Nephron (organoid): ENCODE data around the gene USH2A.

Experiments used
- H3K27ac Mint-ChIP-seq, 3 experiments: 2 replicates each; pipeline ENCODE4 v1.8.0; 2020; ENCODE audit warnings: mixed read lengths in 3 of 3, mild to moderate bottlenecking in 2 of 3, moderate library complexity in 1 of 3
- H3K27me3 Mint-ChIP-seq: 2 replicates; pipeline ENCODE4 v1.8.0; 2021; ENCODE audit warnings: low read depth, mild to moderate bottlenecking, moderate library complexity, mixed read lengths
- H3K36me3 Mint-ChIP-seq: 2 replicates; pipeline ENCODE4 v1.8.0; 2020; ENCODE audit warnings: low read depth, mixed read lengths
- H3K4me1 Mint-ChIP-seq: 2 replicates; pipeline ENCODE4 v1.8.0; 2020; ENCODE audit warnings: mixed read lengths
- H3K4me3 Mint-ChIP-seq, 3 experiments: 2 replicates each; pipeline ENCODE4 v1.8.0; 2020; ENCODE audit warnings: mild to moderate bottlenecking in 3 of 3, mixed read lengths in 3 of 3, moderate library complexity in 2 of 3
- H3K9me3 Mint-ChIP-seq: 2 replicates; pipeline ENCODE4 v1.8.0; 2020; ENCODE audit warnings: mixed read lengths
- TF ChIP-seq, protein P1 (sequence below), 3 experiments: fragments of 200-600 bp; sonication (generic); IDR thresholded peaks; one replicate each; pipeline ENCODE4 v1.5.0; 2021; ENCODE audit warnings: antibody characterized with exemption in 3 of 3; ENCODE audit not compliant: unreplicated experiment in 3 of 3

The USH2A gene

DNA sequence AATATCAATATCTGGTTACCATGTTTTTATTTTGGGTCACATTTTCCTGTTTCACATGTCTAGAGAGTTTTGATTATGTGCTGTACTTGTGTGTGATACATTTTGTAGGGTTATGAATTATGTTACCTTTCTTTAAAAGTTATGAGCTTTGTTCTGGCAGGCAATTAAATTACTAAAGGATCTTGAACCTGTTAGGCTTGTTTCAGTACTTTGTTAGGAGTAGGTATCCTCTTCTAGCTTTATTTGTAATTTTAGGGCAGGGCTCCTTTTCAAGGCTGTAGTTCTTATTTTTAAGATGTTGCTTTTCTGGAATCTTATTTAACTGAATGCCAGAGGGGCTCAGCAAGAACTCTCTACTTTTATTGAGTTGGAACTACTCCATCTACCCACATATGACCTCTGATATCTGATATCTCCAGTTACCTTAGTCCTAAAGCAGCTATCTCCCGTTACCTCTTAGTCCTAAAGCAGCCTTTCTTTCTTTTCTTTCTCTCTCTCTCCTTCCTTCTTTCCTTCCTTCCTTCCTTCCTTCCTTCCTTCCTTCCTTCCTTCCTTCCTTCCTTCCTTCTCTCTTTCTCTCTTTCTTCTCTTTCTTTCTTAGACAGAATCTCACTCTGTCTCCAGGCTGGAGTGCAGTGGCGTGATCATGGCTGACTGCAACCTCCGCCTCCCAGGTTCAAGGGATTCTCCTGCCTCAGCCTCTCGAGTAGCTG is 832.3 kb downstream of the USH2A start:
- peaks cover 5% of the 10 kb centered on the region for H3K9me3 Mint-ChIP-seq
- H3K27ac Mint-ChIP-seq, result no peak overlapping the region
- H3K4me3 Mint-ChIP-seq, result no peak overlapping the region
- TF ChIP-seq, protein P1, sequence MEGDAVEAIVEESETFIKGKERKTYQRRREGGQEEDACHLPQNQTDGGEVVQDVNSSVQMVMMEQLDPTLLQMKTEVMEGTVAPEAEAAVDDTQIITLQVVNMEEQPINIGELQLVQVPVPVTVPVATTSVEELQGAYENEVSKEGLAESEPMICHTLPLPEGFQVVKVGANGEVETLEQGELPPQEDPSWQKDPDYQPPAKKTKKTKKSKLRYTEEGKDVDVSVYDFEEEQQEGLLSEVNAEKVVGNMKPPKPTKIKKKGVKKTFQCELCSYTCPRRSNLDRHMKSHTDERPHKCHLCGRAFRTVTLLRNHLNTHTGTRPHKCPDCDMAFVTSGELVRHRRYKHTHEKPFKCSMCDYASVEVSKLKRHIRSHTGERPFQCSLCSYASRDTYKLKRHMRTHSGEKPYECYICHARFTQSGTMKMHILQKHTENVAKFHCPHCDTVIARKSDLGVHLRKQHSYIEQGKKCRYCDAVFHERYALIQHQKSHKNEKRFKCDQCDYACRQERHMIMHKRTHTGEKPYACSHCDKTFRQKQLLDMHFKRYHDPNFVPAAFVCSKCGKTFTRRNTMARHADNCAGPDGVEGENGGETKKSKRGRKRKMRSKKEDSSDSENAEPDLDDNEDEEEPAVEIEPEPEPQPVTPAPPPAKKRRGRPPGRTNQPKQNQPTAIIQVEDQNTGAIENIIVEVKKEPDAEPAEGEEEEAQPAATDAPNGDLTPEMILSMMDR (IDR thresholded peaks at IDR 0.05; ENCODE audit: unreplicated experiment in 3 of 3), result no peak
- no peaks in the 10 kb centered on the region for H3K4me1 Mint-ChIP-seq
- no peaks in the 10 kb centered on the region for H3K27me3 Mint-ChIP-seq
- H3K36me3 Mint-ChIP-seq, result peaks cover 72% of the 10 kb centered on the region

GRCh38 chr1:215589650-215590435 is 833.4 kb downstream of the USH2A start:
- no peak overlapping the region for H3K4me3 Mint-ChIP-seq
- TF ChIP-seq, protein P1 (IDR thresholded peaks at IDR 0.05; ENCODE audit: unreplicated experiment in 3 of 3), result no peak
- H3K27ac Mint-ChIP-seq, result no peak overlapping the region
- H3K36me3 Mint-ChIP-seq, result peaks cover 73% of the 10 kb centered on the region
- H3K27me3 Mint-ChIP-seq, result no peaks in the 10 kb centered on the region
- H3K9me3 Mint-ChIP-seq, result peaks cover 11% of the 10 kb centered on the region
- no peaks in the 10 kb centered on the region for H3K4me1 Mint-ChIP-seq

DNA sequence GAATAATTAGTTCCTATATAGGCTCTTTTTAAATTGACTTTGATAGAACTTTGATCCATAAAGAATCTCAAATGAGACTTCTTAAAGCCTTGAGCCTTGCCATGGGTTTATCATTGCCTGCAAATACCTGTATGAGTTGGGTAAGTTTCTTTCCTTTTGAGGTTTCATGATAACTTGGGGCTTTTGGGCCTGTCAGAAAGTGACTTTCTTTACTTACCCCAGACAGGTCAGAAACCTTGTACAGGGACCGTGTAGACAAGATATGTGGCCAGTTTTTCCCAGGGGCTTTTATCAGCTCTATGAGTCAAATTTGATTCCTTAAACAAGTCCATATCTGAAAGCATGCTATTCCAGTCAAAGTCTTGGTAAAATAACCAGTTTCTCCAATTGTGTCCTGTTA is 838.9 kb downstream of the USH2A start:
- Mint-ChIP-seq H3K36me3 (peaks cover 95% of the 10 kb centered on the region), H3K4me1 (no peaks in the 10 kb centered on the region), H3K4me3 (no peak overlapping the region), H3K27me3 (no peaks in the 10 kb centered on the region), H3K27ac (no peak overlapping the region), H3K9me3 (peaks cover 20% of the 10 kb centered on the region)
- TF ChIP-seq, protein P1 (IDR thresholded peaks at IDR 0.05; ENCODE audit: unreplicated experiment in 3 of 3), result no peak

- Mint-ChIP-seq H3K4me1 (no peaks in the 10 kb centered on the region), H3K36me3 (peaks cover 91% of the 10 kb centered on the region), H3K9me3 (peaks cover 20% of the 10 kb centered on the region), H3K4me3 (no peak overlapping the region), H3K27ac (no peak overlapping the region), H3K27me3 (no peaks in the 10 kb centered on the region)
- TF ChIP-seq, protein P1 (IDR thresholded peaks at IDR 0.05; ENCODE audit: unreplicated experiment in 3 of 3), result no peak
These were observed 840.0 kb downstream of the USH2A start for GRCh38 chr1:215583185-215583749.

- no peaks in the 10 kb centered on the region for H3K27me3 Mint-ChIP-seq
- peaks cover 20% of the 10 kb centered on the region for H3K9me3 Mint-ChIP-seq
- peaks cover 91% of the 10 kb centered on the region for H3K36me3 Mint-ChIP-seq
- TF ChIP-seq, protein P1 (IDR thresholded peaks at IDR 0.05; ENCODE audit: unreplicated experiment in 3 of 3), result no peak
- no peaks in the 10 kb centered on the region for H3K4me1 Mint-ChIP-seq
- H3K27ac Mint-ChIP-seq, result no peak overlapping the region
- H3K4me3 Mint-ChIP-seq, result no peak overlapping the region
These were observed 841.4 kb downstream of the USH2A start for GRCh38 chr1:215581896-215582295.
